ENCODE data around the gene PDGFB.

PDGFB gene

DNA sequence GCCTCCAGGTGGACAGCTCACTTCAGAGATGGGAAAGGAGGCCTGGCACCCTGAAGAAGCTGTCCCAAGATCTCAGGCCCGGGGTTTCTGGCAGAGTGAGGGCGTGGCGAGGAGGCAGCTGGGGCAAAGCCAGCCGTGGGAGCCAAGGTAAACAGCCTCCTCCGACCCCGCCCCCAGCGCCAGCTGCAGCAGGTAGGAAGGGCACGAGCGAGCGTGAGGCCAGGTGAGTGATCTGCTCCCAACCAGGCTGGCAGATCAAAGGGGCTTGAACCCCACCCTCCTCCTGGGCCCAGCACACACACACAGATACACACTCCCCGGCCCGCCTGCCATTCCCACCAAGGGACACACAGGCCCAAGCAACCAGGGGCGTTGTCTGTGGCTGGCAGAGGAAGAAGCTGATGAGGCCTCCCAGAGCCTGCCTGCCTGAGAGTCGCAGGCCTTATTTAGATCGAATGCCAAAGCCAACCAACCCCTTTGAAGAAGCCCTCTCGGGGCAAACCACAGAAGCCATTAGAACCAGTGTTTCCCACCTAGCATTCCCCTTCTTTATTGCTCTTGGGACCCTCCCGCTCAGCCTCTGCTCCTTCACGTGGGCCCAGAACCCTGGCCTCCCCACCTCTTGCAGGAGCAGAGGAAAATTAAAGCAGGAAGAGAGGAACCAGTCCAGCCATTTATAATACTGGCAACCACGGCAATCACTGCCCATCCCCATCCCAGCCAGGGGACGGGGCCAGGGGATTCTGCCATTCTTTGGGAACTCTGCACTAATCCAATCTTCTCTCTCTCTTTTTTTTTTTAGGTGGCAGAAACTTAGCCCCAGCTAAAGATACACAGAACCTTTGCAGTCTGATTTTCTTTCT is 5.0 kb downstream of the PDGFB start:
- Histone ChIP-seq H3K9me3 (ENCODE audit: severe bottlenecking) (no peaks in the 10 kb centered on the region), H3K27me3 (ENCODE audit: insufficient read depth, low read depth, severe bottlenecking) (peaks cover 15% of the 10 kb centered on the region), H3K27ac (no peak overlapping the region), H3K36me3 (no peaks in the 10 kb centered on the region), H3K4me3 (ENCODE audit: low read depth, low read length) (no peak overlapping the region)
- TF ChIP-seq, protein P1, sequence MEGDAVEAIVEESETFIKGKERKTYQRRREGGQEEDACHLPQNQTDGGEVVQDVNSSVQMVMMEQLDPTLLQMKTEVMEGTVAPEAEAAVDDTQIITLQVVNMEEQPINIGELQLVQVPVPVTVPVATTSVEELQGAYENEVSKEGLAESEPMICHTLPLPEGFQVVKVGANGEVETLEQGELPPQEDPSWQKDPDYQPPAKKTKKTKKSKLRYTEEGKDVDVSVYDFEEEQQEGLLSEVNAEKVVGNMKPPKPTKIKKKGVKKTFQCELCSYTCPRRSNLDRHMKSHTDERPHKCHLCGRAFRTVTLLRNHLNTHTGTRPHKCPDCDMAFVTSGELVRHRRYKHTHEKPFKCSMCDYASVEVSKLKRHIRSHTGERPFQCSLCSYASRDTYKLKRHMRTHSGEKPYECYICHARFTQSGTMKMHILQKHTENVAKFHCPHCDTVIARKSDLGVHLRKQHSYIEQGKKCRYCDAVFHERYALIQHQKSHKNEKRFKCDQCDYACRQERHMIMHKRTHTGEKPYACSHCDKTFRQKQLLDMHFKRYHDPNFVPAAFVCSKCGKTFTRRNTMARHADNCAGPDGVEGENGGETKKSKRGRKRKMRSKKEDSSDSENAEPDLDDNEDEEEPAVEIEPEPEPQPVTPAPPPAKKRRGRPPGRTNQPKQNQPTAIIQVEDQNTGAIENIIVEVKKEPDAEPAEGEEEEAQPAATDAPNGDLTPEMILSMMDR (IDR thresholded peaks at IDR 0.05; ENCODE audit: low read depth, low read length): no peak
- no peak for DNase-seq

GRCh38 chr22:39238966-39239505 is 5.7 kb downstream of the PDGFB start:
- H3K36me3 ChIP-seq: no peaks in the 10 kb centered on the region
- TF ChIP-seq, protein P1 (IDR thresholded peaks at IDR 0.05; ENCODE audit: low read depth, low read length): no peak
- H3K4me3 ChIP-seq (ENCODE audit: low read depth, low read length): no peak overlapping the region
- no peaks in the 10 kb centered on the region for H3K9me3 ChIP-seq (ENCODE audit: severe bottlenecking)
- peaks cover 12% of the 10 kb centered on the region for H3K27me3 ChIP-seq (ENCODE audit: insufficient read depth, low read depth, severe bottlenecking)
- no peak overlapping the region for H3K27ac ChIP-seq
- no peak for DNase-seq

GRCh38 chr22:39238561-39238960 is 6.2 kb downstream of the PDGFB start:
- TF ChIP-seq, protein P1 (IDR thresholded peaks at IDR 0.05; ENCODE audit: low read depth, low read length): no peak
- Histone ChIP-seq H3K27ac (no peak overlapping the region), H3K4me3 (ENCODE audit: low read depth, low read length) (no peak overlapping the region), H3K36me3 (no peaks in the 10 kb centered on the region), H3K9me3 (ENCODE audit: severe bottlenecking) (no peaks in the 10 kb centered on the region), H3K27me3 (ENCODE audit: insufficient read depth, low read depth, severe bottlenecking) (peaks cover 9% of the 10 kb centered on the region)
- DNase-seq: no peak

- Histone ChIP-seq H3K27me3 (ENCODE audit: insufficient read depth, low read depth, severe bottlenecking) (peaks cover 4% of the 10 kb centered on the region), H3K36me3 (no peaks in the 10 kb centered on the region), H3K27ac (no peak overlapping the region), H3K9me3 (ENCODE audit: severe bottlenecking) (no peaks in the 10 kb centered on the region), H3K4me3 (ENCODE audit: low read depth, low read length) (no peak overlapping the region)
- DNase-seq: no peak
- TF ChIP-seq, protein P1 (IDR thresholded peaks at IDR 0.05; ENCODE audit: low read depth, low read length): no peak
Measured at GRCh38 chr22:39238101-39238466, 6.7 kb downstream of the PDGFB start.

DNA sequence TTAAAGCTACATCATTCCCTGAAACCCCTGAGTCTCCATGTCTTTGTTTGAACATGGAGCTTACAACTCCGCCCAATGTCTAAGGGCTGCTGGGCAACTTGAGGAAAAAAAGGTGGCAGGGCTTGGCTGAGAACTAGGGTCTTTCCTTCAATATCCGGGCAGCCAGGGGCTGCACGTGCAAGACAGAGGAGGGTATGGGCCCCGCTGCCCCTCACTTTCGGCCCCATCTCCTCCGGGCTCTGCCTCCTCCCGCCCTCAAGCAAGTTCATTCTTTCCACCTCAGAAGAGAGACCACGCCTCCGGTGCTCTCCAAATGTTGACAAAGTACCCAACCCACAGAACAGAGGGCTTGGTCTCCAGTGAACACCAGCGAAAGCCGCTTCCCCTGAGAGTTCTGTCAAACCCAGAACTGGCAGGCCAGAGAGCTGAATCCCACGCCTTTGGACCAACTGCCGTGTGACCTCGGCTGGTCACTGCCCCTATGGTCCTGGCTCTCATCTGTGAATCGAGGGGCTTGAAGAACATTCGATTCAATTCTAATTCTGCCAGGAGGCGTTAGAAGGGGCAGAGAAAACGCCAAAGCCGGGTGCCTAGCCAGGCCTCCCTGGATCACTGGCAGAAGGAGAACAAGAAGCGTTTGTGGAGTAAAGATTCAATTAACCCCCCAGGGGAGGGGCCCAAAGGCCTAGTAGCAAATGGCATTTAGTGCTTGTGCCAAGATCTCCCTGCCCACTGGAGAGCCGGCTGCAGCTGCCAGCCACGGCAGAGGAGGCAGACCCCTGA is 7.3 kb downstream of the PDGFB start:
- no peak overlapping the region for H3K4me3 ChIP-seq (ENCODE audit: low read depth, low read length)
- no peaks in the 10 kb centered on the region for H3K36me3 ChIP-seq
- no peak for DNase-seq
- H3K27ac ChIP-seq: no peak overlapping the region
- no peaks in the 10 kb centered on the region for H3K27me3 ChIP-seq (ENCODE audit: insufficient read depth, low read depth, severe bottlenecking)
- no peaks in the 10 kb centered on the region for H3K9me3 ChIP-seq (ENCODE audit: severe bottlenecking)
- TF ChIP-seq, protein P1 (IDR thresholded peaks at IDR 0.05; ENCODE audit: low read depth, low read length): no peak
